Activated T-cell treated with anti-CD3 and anti-CD28 coated beads, Interleukin-2, amount 50 U/mL, for 24 hours (primary cell): ENCODE data around the gene AHRR.
A peak's percentile ranks its signal among the peaks of the same experiment; 100 is the strongest.
"Not testable (repeated sequence)": the region's sequence is repeated elsewhere in the genome, so short reads cannot be mapped to it uniquely, and the experiment has no call there.

Experiments used
- DNase-seq: peaks from one replicate; pipeline ENCODE4 v3.0.0-alpha.2; 2020
- H3K27ac Mint-ChIP-seq: 2 replicates; pipeline ENCODE4 v1.8.0; 2020; ENCODE audit warnings: mild to moderate bottlenecking, mixed read lengths
- H3K27me3 Mint-ChIP-seq: 2 replicates; pipeline ENCODE4 v1.8.0; 2020; ENCODE audit warnings: mixed read lengths
- H3K36me3 Mint-ChIP-seq: 2 replicates; pipeline ENCODE4 v1.8.0; 2020; ENCODE audit warnings: low read depth, mixed read lengths
- H3K4me1 Mint-ChIP-seq: 2 replicates; pipeline ENCODE4 v1.8.0; 2020; ENCODE audit warnings: low read depth, mixed read lengths
- H3K4me3 Mint-ChIP-seq: 2 replicates; pipeline ENCODE4 v1.8.0; 2020; ENCODE audit warnings: mild to moderate bottlenecking, moderate library complexity, mixed read lengths
- H3K9me3 Mint-ChIP-seq: 2 replicates; pipeline ENCODE4 v1.8.0; 2020; ENCODE audit warnings: mixed read lengths

The AHRR gene

GRCh38 chr5:368183-369084, 46.9 kb downstream of the AHRR start:
- Mint-ChIP-seq H3K27me3 (no peaks in the 10 kb centered on the region), H3K9me3 (peaks cover 2% of the 10 kb centered on the region), H3K27ac (peak overlapping the region; percentile 60), H3K4me3 (no peak overlapping the region), H3K36me3 (peaks cover 45% of the 10 kb centered on the region), H3K4me1 (peaks cover 48% of the 10 kb centered on the region)
- peak; percentile 41 for DNase-seq

GRCh38 chr5:369151-369868, 47.8 kb downstream of the AHRR start:
- H3K27ac Mint-ChIP-seq = peak overlapping the region; percentile 60
- no peak overlapping the region for H3K4me3 Mint-ChIP-seq
- H3K27me3 Mint-ChIP-seq = no peaks in the 10 kb centered on the region
- peaks cover 39% of the 10 kb centered on the region for H3K36me3 Mint-ChIP-seq
- H3K4me1 Mint-ChIP-seq = peaks cover 51% of the 10 kb centered on the region
- DNase-seq = peak; percentile 58
- peaks cover 2% of the 10 kb centered on the region for H3K9me3 Mint-ChIP-seq

- Mint-ChIP-seq H3K27ac (peak overlapping the region; percentile 60), H3K36me3 (peaks cover 38% of the 10 kb centered on the region), H3K4me1 (peaks cover 55% of the 10 kb centered on the region)
- DNase-seq, H3K4me3 Mint-ChIP-seq, H3K9me3 Mint-ChIP-seq, H3K27me3 Mint-ChIP-seq: not testable (repeated sequence)
Measured at GRCh38 chr5:369869-370236, 48.3 kb downstream of the AHRR start.

GRCh38 chr5:370311-370958, 48.9 kb downstream of the AHRR start:
- DNase-seq = peak; percentile 30
- H3K27ac Mint-ChIP-seq = no peak overlapping the region
- peaks cover 61% of the 10 kb centered on the region for H3K4me1 Mint-ChIP-seq

GRCh38 chr5:370959-371810, 49.7 kb downstream of the AHRR start:
- Mint-ChIP-seq H3K9me3 (no peaks in the 10 kb centered on the region), H3K27me3 (no peaks in the 10 kb centered on the region), H3K27ac (peak overlapping the region; percentile 91), H3K4me3 (peak overlapping the region; percentile 30), H3K4me1 (peaks cover 68% of the 10 kb centered on the region), H3K36me3 (peaks cover 43% of the 10 kb centered on the region)
- peak; percentile 43 for DNase-seq

More at GRCh38 chr5:370311-370958, 48.9 kb downstream of the AHRR start:
- Mint-ChIP-seq H3K27me3 (no peaks in the 10 kb centered on the region), H3K4me3 (peak overlapping the region; percentile 1), H3K9me3 (no peaks in the 10 kb centered on the region), H3K36me3 (peaks cover 43% of the 10 kb centered on the region)

- H3K9me3 Mint-ChIP-seq = no peaks in the 10 kb centered on the region
- peaks cover 76% of the 10 kb centered on the region for H3K4me1 Mint-ChIP-seq
- peaks cover 50% of the 10 kb centered on the region for H3K36me3 Mint-ChIP-seq
- H3K4me3 Mint-ChIP-seq = peak overlapping the region; percentile 45
- H3K27ac Mint-ChIP-seq = peak overlapping the region; percentile 91
- H3K27me3 Mint-ChIP-seq = no peaks in the 10 kb centered on the region
- DNase-seq = peak; percentile 50
Measured at GRCh38 chr5:371811-372555, 50.5 kb downstream of the AHRR start.

- peak overlapping the region; percentile 45 for H3K4me3 Mint-ChIP-seq
- no peaks in the 10 kb centered on the region for H3K27me3 Mint-ChIP-seq
- no peak for DNase-seq
- H3K36me3 Mint-ChIP-seq = peaks cover 54% of the 10 kb centered on the region
- H3K9me3 Mint-ChIP-seq = no peaks in the 10 kb centered on the region
- H3K4me1 Mint-ChIP-seq = peaks cover 82% of the 10 kb centered on the region
- H3K27ac Mint-ChIP-seq = peak overlapping the region; percentile 91
Measured at GRCh38 chr5:372556-372995, 51.1 kb downstream of the AHRR start.

GRCh38 chr5:372996-373709, 51.6 kb downstream of the AHRR start:
- Mint-ChIP-seq H3K27ac (peak overlapping the region; percentile 91), H3K4me1 (peaks cover 84% of the 10 kb centered on the region), H3K9me3 (no peaks in the 10 kb centered on the region), H3K36me3 (peaks cover 59% of the 10 kb centered on the region), H3K27me3 (no peaks in the 10 kb centered on the region), H3K4me3 (peak overlapping the region; percentile 46)
- no peak for DNase-seq

- H3K4me3 Mint-ChIP-seq = peak overlapping the region; percentile 69
- H3K9me3 Mint-ChIP-seq = no peaks in the 10 kb centered on the region
- H3K4me1 Mint-ChIP-seq = peaks cover 84% of the 10 kb centered on the region
- peaks cover 57% of the 10 kb centered on the region for H3K36me3 Mint-ChIP-seq
- peak; percentile 89 for DNase-seq
- no peaks in the 10 kb centered on the region for H3K27me3 Mint-ChIP-seq
- peak overlapping the region; percentile 96 for H3K27ac Mint-ChIP-seq
Measured at GRCh38 chr5:373710-374602, 52.4 kb downstream of the AHRR start.

GRCh38 chr5:374631-375335, 53.3 kb downstream of the AHRR start:
- Mint-ChIP-seq H3K4me1 (peaks cover 84% of the 10 kb centered on the region), H3K36me3 (peaks cover 54% of the 10 kb centered on the region), H3K27me3 (no peaks in the 10 kb centered on the region), H3K4me3 (peak overlapping the region; percentile 69), H3K9me3 (no peaks in the 10 kb centered on the region), H3K27ac (peak overlapping the region; percentile 96)
- peak; percentile 54 for DNase-seq

- no peaks in the 10 kb centered on the region for H3K9me3 Mint-ChIP-seq
- H3K27ac Mint-ChIP-seq = peak overlapping the region; percentile 96
- no peaks in the 10 kb centered on the region for H3K27me3 Mint-ChIP-seq
- peaks cover 85% of the 10 kb centered on the region for H3K4me1 Mint-ChIP-seq
- DNase-seq = peak; percentile 32
- H3K36me3 Mint-ChIP-seq = peaks cover 53% of the 10 kb centered on the region
- H3K4me3 Mint-ChIP-seq = peak overlapping the region; percentile 18
Measured at GRCh38 chr5:375336-375920, 53.9 kb downstream of the AHRR start.
